ENCODE results near the gene ESRRA. TPM values are rescaled to one million over a fixed set of nuclear protein-coding genes. Genes with fewer than 3 reads are reported as not detected.

ESRRA gene
- total RNA-seq, 2 donors from 2014 or later: 40.5 to 42.4 TPM

DNA sequence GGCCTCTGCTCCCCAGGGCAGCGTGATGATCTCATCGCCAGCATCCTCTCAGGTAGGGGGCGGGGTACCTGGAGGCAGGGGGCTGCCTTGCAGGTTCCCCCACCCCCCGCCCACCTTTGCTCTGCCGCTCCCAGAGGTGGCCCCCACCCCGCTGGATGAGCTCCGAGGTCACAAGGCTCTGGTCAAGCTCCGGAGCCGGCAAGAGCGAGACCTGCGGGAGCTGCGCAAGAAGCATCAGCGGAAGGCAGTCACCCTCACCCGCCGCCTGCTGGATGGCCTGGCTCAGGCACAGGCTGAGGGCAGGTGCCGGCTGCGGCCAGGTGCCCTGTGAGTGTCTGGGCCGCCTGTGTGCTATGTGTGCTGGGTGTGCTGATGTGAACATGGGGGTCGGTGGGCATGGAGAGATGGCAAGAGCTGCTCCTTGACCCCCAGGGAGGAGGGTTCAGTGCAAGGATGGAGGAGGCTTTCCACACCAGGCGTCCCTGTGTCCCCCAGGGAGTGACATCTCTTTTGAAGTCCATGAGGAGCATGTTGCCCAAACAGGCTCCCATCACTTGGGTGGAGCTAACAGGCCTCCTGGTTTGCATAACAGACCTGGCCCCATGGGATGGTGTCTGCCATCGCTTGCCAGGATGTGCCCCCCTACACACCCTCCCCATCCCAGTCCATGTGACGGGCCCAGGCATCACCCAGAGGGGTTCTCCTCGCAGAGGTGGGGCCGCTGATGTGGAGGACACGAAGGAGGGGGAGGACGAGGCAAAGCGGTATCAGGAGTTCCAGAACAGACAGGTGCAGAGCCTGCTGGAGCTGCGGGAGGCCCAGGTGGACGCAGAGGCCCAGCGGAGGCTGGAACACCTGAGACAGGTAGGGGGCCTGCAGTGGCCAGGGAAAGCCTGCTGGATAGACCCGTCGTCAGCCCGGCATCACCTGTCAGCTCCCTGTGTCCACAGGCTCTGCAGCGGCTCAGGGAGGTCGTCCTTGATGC is 39.9 kb upstream of the ESRRA start:
- H3K36me3 Mint-ChIP-seq (ENCODE audit: insufficient read depth in 2 of 2): peaks cover 0 to 7% of the 10 kb centered on the region in 2 donors
- H3K27ac Mint-ChIP-seq: no peak overlapping the region
- DNase-seq (no peak), ATAC-seq (replicated peaks in 1 of 2) (no peak)
- no peak overlapping the region for H3K4me3 Mint-ChIP-seq
- H3K9me3 Mint-ChIP-seq: no peaks in the 10 kb centered on the region
- H3K27me3 Mint-ChIP-seq (ENCODE audit: low read depth): no peaks in the 10 kb centered on the region
- H3K4me1 Mint-ChIP-seq (ENCODE audit: low read depth): peaks cover 20% of the 10 kb centered on the region

DNA sequence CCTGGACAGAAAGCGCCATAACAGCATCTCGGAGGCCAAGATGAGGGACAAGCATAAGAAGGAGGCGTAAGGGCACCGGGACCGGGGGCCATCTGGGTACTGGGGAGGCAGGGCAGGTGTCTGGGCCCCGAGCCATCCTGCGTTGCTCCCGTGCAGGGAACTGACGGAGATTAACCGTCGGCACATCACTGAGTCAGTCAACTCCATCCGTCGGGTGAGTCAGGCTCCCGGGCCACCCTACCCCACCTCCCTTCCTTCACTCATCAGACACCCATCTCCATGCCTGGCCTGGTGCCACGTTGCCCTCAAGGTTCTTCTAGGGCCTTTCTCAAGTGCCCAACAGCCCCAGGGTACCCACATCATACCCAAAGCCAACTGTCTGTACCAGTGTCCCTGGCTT is 39.0 kb upstream of the ESRRA start:
- Mint-ChIP-seq H3K27ac (no peak overlapping the region), H3K4me1 (ENCODE audit: low read depth) (peaks cover 20% of the 10 kb centered on the region), H3K9me3 (no peaks in the 10 kb centered on the region), H3K4me3 (no peak overlapping the region), H3K36me3 (ENCODE audit: insufficient read depth in 2 of 2) (peaks cover 0 to 7% of the 10 kb centered on the region in 2 donors), H3K27me3 (ENCODE audit: low read depth) (no peaks in the 10 kb centered on the region)
- DNase-seq (no peak), ATAC-seq (replicated peaks in 1 of 2) (no peak)

DNA sequence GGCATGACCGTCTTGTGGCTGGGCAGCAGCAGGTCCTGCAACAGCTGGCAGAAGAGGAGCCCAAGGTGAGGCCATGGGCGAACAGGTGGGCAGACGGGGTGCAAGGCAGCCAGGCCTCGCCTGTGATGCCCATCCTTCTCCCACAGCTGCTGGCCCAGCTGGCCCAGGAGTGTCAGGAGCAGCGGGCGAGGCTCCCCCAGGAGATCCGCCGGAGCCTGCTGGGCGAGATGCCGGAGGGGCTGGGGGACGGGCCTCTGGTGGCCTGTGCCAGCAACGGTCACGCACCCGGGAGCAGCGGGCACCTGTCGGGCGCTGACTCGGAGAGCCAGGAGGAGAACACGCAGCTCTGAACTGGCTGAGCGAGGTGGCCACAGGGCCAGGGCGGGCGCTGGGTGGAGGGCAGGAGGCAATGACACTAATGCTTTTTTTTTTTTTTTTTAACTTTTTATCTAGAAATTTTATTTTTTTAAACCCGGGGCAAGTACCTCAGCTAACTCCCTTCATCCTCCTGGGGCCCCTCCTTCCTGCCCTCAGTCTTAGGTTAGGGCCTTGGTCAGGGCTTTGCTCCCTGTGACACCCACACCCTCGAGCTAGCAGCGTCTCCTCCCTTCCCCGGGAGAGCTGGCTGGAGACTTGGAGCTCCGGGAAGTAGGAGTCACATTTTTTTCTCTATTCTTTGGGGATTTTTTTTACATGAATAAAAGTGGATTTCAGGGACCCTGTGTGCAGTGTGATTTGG is 37.9 kb upstream of the ESRRA start:
- no peaks in the 10 kb centered on the region for H3K27me3 Mint-ChIP-seq (ENCODE audit: low read depth)
- DNase-seq: no peak
- no peak for ATAC-seq (replicated peaks in 1 of 2)
- H3K4me3 Mint-ChIP-seq: peak overlapping the region; percentile 42 to 90
- H3K9me3 Mint-ChIP-seq: no peaks in the 10 kb centered on the region
- H3K36me3 Mint-ChIP-seq (ENCODE audit: insufficient read depth in 2 of 2): peaks cover 0 to 7% of the 10 kb centered on the region in 2 donors
- H3K27ac Mint-ChIP-seq: no peak overlapping the region
- H3K4me1 Mint-ChIP-seq (ENCODE audit: low read depth): peaks cover 27% of the 10 kb centered on the region

DNA sequence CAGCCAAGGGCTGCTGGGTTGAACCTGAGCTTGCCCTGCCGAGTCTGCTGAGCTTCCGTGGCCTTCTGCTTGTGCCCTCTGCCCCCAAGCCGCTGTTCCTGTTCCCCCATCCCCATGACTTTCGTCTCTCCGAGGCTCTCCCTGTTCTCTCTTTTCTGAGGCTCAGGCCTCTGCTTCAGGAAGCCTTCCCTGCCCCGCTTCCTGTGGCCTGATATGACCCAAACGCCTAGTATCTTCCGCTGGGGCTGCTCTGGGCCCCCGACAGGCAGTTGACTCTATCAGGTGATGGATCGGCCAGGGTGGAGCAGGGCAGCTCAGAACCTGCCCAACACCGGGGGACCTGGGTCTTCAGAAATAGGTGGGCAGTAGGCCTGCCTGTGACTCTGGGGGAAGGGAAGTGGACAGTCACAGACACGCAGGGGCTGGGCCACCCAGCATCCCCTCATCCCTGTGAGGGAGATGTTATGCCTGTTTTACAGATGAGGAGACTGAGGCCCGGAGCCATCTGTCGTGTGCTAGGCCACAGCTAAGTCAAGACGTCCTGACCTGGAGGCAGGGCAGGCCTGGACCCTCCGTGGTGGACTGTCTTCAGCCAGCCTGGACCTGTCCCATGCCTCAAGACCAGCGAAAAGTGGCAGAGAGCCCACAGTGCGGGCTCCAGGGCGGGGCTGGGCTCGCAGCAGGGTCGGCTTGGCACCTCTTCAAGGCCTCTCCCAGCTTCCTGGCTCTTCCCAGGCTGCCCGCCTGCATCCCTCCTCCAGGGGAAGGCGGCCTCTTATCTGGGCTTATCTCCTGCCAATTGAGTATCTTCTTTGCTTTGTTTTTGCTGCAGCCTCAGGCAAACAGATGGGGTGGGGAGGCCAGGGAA is 37.1 kb upstream of the ESRRA start:
- no peaks in the 10 kb centered on the region for H3K27me3 Mint-ChIP-seq (ENCODE audit: low read depth)
- ATAC-seq (replicated peaks in 1 of 2) (no peak), DNase-seq (no peak)
- no peaks in the 10 kb centered on the region for H3K9me3 Mint-ChIP-seq
- H3K4me1 Mint-ChIP-seq (ENCODE audit: low read depth): peaks cover 29% of the 10 kb centered on the region
- peak overlapping the region; percentile 81 for H3K27ac Mint-ChIP-seq
- peaks cover 0 to 7% of the 10 kb centered on the region in 2 donors for H3K36me3 Mint-ChIP-seq (ENCODE audit: insufficient read depth in 2 of 2)
- peak overlapping the region; percentile 90 to 100 for H3K4me3 Mint-ChIP-seq

DNA sequence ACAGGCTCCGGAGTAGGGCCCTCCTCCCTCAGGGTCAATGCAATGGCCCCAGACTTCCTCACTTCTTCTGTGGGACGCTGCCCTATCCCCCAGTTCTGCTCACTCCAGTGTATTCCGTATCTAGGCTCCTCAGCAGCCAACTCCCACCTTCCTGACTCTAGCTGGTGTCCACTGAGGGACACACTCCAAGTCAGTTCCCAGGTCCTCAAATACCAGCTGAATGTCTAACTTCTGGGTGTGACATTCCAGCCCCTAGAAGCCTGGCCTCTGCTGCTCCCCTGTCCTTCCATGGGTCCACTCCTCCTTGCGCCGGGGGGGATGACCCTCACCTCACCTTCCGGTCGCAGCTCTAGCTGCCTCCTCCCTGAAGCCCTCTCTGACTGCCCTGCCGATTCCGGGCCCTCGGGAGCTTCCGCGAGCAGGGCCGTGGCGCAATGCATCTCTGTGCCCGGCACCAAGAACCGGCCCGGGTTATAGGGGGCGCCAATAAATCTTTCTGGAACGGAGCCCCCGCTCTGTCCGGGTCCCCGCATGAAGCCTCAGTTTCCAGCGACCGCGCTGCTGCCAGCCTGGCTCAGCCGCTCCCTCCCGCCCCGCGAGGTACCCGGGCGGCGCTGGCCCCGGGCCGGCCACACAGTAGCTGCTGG is 36.3 kb upstream of the ESRRA start:
- H3K9me3 Mint-ChIP-seq: no peaks in the 10 kb centered on the region
- peak overlapping the region; percentile 90 to 100 for H3K4me3 Mint-ChIP-seq
- H3K27ac Mint-ChIP-seq: peak overlapping the region; percentile 81
- peak; percentile 62 to 71 for DNase-seq
- ATAC-seq (replicated peaks in 1 of 2): peak; percentile 14 to 34
- H3K27me3 Mint-ChIP-seq (ENCODE audit: low read depth): no peaks in the 10 kb centered on the region
- peaks cover 29% of the 10 kb centered on the region for H3K4me1 Mint-ChIP-seq (ENCODE audit: low read depth)
- peaks cover 0 to 7% of the 10 kb centered on the region in 2 donors for H3K36me3 Mint-ChIP-seq (ENCODE audit: insufficient read depth in 2 of 2)

DNA sequence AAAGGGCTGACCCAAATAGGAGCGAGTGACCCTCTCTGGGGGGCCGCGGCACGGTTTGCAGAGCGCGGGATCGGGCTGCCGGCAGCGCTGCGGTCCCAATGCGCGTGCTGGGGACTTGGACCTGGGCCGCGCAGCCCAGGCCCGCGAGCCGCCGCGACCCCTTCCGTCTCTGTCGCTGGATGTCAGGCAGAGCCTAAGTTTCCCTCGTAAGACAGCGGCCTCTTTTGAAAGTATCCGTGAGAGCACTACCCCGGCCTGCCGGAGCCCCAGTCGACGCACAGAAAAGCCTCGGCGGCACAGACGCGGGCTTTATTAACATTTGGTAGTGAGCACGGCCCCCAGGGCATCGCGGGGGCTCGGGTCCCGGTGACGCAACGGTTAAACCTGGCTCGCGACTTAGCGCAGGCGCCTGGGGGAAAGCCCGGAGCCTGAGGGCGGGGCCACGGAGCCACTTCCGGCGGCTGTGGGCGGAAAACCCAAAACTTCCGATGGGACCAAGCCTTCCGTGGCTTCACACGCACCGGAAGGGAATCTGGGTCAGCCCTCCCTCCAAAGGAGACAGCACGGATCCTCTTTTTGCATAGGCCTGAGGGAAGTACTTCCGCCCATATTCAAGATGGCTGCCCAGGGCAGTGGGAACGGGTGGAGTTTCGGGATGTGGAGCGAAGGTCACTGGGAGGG is 35.6 kb upstream of the ESRRA start:
- peaks cover 0 to 7% of the 10 kb centered on the region in 2 donors for H3K36me3 Mint-ChIP-seq (ENCODE audit: insufficient read depth in 2 of 2)
- H3K27ac Mint-ChIP-seq: peak overlapping the region; percentile 98
- peak overlapping the region; percentile 90 to 100 for H3K4me3 Mint-ChIP-seq
- ATAC-seq (replicated peaks in 1 of 2) (peak; percentile 76 to 80), DNase-seq (peak; percentile 98)
- no peaks in the 10 kb centered on the region for H3K9me3 Mint-ChIP-seq
- H3K27me3 Mint-ChIP-seq (ENCODE audit: low read depth): no peaks in the 10 kb centered on the region
- peaks cover 29% of the 10 kb centered on the region for H3K4me1 Mint-ChIP-seq (ENCODE audit: low read depth)

DNA sequence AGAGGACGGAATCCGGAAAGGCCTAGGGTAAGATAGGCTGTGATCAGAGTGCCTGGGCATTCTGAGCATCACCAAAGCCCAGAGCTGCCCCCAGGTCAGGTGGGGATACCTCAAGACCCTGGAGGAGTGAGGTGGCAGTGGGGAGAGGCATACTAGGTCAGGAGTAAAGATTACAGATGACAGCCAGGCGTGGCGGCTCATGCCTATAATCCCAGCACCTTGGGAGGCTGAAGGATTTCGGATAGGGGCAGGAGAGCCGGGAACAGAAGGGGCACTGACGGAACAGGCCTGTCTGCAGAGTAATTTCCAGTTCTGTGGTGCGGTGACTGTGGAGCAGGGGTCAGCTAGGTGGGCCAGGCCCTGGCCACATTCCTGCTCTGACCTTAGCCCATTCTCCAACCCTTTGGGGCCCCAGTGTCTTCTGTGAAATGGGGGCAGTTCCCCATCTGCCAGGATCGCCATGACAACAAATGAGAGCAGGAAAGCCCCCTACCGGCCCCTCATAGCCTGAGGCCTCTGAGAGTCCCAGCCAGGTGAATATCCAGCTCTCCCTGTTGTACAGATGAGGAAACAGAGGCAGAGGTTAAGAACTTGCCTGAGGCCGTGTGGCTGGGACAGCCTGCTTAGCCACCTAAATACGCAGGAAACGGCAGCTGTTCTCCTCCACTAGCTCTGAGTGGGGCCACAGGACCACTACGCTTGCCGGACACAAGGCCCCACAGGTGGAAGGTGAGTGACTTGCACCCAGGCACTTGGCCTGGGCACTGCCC is 30.1 kb upstream of the ESRRA start:
- no peak for ATAC-seq (replicated peaks in 1 of 2)
- Mint-ChIP-seq H3K36me3 (ENCODE audit: insufficient read depth in 2 of 2) (peaks cover 0 to 2% of the 10 kb centered on the region in 2 donors), H3K9me3 (no peaks in the 10 kb centered on the region), H3K27me3 (ENCODE audit: low read depth) (no peaks in the 10 kb centered on the region), H3K4me1 (ENCODE audit: low read depth) (peaks cover 10% of the 10 kb centered on the region), H3K4me3 (no peak overlapping the region), H3K27ac (no peak overlapping the region)
- DNase-seq: no peak

DNA sequence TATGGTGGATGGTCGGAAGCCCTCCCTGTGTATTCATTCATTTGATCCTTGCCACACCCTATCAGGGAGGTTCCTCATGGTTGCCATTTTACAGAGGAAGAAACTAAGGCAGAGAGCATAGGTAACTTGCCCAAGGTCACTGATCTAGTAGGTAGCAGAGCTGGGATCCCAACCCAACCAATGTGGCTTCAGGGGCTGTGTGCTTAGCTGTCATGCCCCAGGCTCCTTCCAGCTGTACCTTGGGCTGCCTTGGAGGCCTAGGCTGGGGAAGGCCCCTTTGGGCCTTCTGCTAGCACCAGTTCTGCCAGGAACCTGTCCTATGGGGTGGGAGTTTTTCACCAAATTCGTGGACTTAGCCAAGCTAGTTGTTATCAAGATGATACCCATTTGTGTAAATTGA is 29.5 kb upstream of the ESRRA start:
- no peak for DNase-seq
- ATAC-seq (replicated peaks in 1 of 2): no peak
- Mint-ChIP-seq H3K27me3 (ENCODE audit: low read depth) (no peaks in the 10 kb centered on the region), H3K27ac (no peak overlapping the region), H3K9me3 (no peaks in the 10 kb centered on the region), H3K36me3 (ENCODE audit: insufficient read depth in 2 of 2) (peaks cover 0 to 1% of the 10 kb centered on the region in 2 donors), H3K4me3 (no peak overlapping the region), H3K4me1 (ENCODE audit: low read depth) (peaks cover 9% of the 10 kb centered on the region)

DNA sequence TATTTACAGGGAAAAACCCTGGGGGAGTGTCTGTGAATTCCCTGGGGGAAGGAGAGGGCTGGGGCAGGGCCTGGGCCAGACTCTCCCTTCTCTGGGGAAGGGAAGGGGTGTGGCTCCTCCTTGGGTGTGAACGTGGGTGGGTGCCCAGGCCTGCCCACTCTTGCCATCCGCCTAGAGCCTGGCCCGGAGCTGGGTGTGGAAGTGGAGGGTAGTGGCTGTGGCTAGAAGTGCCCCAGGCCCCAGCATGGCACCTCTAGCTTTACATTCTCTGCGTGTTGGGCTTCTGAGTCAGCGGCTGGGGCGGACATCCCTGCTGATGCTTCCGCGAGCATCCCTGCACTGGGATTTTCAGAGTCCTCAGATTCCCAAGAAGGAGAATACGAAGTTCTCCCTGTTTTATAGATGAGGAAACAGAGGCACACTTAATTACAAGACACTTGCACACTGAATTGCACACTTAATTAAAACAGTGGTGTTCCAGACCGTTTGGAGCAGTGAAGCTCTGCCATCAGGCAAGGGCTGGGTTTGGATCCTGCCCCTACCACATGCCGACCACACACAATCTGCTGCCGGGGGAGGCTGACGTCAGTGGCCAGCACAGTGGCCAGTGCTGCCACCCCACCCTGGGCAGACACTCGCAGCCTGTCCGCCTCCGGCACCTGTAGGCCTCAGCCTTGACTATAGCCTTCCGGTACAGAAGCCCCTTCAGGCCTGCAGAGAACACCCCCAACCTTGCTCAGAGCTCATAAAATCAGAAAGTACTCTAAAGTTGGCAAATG is 28.5 kb upstream of the ESRRA start:
- Mint-ChIP-seq H3K27me3 (ENCODE audit: low read depth) (no peaks in the 10 kb centered on the region), H3K36me3 (ENCODE audit: insufficient read depth in 2 of 2) (peaks cover under 1 to 6% of the 10 kb centered on the region in 2 donors), H3K27ac (no peak overlapping the region), H3K4me3 (no peak overlapping the region), H3K4me1 (ENCODE audit: low read depth) (peaks cover 13% of the 10 kb centered on the region), H3K9me3 (no peaks in the 10 kb centered on the region)
- no peak for DNase-seq
- ATAC-seq (replicated peaks in 1 of 2): no peak

DNA sequence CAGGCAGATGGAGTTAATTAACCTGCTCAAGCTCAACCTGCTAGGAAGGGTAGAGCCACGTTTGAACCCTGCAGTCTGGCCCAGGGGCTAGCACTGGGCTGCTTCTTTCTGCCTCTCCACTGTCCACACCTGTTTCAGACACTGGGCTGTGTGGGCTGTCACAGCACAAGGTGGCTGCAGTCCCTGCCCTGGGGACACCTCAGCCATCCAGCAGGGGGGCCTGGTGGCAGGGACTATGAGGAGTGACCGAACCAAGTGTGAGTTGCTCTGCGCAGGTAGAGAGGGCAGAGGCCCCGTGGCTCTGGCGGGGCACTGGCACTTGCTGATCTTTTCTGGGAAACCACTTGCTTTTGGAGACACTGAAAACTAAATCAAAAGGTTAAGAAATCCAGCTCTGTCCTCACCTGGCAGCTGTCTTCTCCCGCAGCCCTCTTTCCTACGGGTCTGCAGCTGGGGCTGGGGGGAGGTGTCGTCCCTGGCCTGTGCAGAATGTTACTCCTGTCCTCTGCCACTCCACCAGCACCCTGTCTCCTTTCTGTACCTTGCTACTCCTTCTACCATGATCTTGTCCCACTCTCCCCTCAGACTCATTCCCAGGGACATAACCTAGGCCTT is 26.6 kb upstream of the ESRRA start:
- DNase-seq (no peak), ATAC-seq (replicated peaks in 1 of 2) (no peak)
- Mint-ChIP-seq H3K27me3 (ENCODE audit: low read depth) (no peaks in the 10 kb centered on the region), H3K9me3 (no peaks in the 10 kb centered on the region), H3K4me3 (no peak overlapping the region), H3K27ac (no peak overlapping the region), H3K4me1 (ENCODE audit: low read depth) (peaks cover 16% of the 10 kb centered on the region), H3K36me3 (ENCODE audit: insufficient read depth in 2 of 2) (peaks cover 2 to 6% of the 10 kb centered on the region in 2 donors)

Data from activated T-cell treated with anti-CD3 and anti-CD28 coated beads, Interleukin-2, amount 50 U/mL, for 72 hours (primary cell).